ENCODE measurements around the gene ZNF330.

ZNF330 gene

GRCh38 chr4:141238186-141238585 is 17.5 kb downstream of the ZNF330 start:
- no peak for FAIRE-seq

- no peak for FAIRE-seq
These were observed 19.6 kb downstream of the ZNF330 start for GRCh38 chr4:141240259-141240658.

- FAIRE-seq, result no peak
These were observed 20.0 kb downstream of the ZNF330 start for GRCh38 chr4:141240671-141241070.

- FAIRE-seq, result no peak
These were observed 21.3 kb downstream of the ZNF330 start for GRCh38 chr4:141241986-141242385.

- no peak for FAIRE-seq
These were observed 23.7 kb downstream of the ZNF330 start for GRCh38 chr4:141244419-141244818.

- FAIRE-seq, result no peak
These were observed 25.5 kb downstream of the ZNF330 start for GRCh38 chr4:141246243-141246642.

GRCh38 chr4:141246683-141247429 is 26.2 kb downstream of the ZNF330 start:
- no peak for FAIRE-seq

GRCh38 chr4:141247430-141247780 is 26.7 kb downstream of the ZNF330 start:
- FAIRE-seq, result no peak

GRCh38 chr4:141248029-141248428 is 27.3 kb downstream of the ZNF330 start:
- FAIRE-seq, result no peak

GRCh38 chr4:141248486-141248885 is 27.8 kb downstream of the ZNF330 start:
- no peak for FAIRE-seq

- FAIRE-seq, result no peak
These were observed 33.6 kb downstream of the ZNF330 start for GRCh38 chr4:141254326-141254725.

- no peak for FAIRE-seq
These were observed 34.3 kb downstream of the ZNF330 start for GRCh38 chr4:141255016-141255415.

GRCh38 chr4:141258558-141258957 is 37.9 kb downstream of the ZNF330 start:
- no peak for FAIRE-seq

GRCh38 chr4:141275834-141276233 is 55.1 kb downstream of the ZNF330 start:
- no peak for FAIRE-seq

GRCh38 chr4:141283152-141283551 is 62.5 kb downstream of the ZNF330 start:
- FAIRE-seq, result no peak

GRCh38 chr4:141283563-141283962 is 62.9 kb downstream of the ZNF330 start:
- no peak for FAIRE-seq

Measured in G401.6 (cell line).